ENCODE results near the gene ARHGEF7. TPM values are rescaled to one million over a fixed set of nuclear protein-coding genes. Genes with fewer than 3 reads are reported as not detected.

ARHGEF7 gene
- total RNA-seq, 4 donors from 2014 or later, result 69.9 to 163 (median 102) TPM

- no peak for TF ChIP-seq CTCF (IDR thresholded peaks at IDR 0.05)
- DNase-seq (ENCODE audit: low spot score), result no peak
Measured at GRCh38 chr13:111175935-111176334, 60.8 kb downstream of the ARHGEF7 start.

GRCh38 chr13:111176421-111176820 is 61.3 kb downstream of the ARHGEF7 start:
- TF ChIP-seq CTCF (IDR thresholded peaks at IDR 0.05), result no peak
- ATAC-seq (ENCODE audit: low FRiP score), result no peak
- no peak for DNase-seq (ENCODE audit: low spot score)

More at GRCh38 chr13:111175935-111176334, 60.8 kb downstream of the ARHGEF7 start:
- no peak for ATAC-seq (ENCODE audit: low FRiP score)

- no peak for TF ChIP-seq CTCF (IDR thresholded peaks at IDR 0.05)
- ATAC-seq (ENCODE audit: low FRiP score) (no peak), DNase-seq (ENCODE audit: low spot score) (no peak)
Measured at GRCh38 chr13:111177081-111177711, 62.1 kb downstream of the ARHGEF7 start.

DNA sequence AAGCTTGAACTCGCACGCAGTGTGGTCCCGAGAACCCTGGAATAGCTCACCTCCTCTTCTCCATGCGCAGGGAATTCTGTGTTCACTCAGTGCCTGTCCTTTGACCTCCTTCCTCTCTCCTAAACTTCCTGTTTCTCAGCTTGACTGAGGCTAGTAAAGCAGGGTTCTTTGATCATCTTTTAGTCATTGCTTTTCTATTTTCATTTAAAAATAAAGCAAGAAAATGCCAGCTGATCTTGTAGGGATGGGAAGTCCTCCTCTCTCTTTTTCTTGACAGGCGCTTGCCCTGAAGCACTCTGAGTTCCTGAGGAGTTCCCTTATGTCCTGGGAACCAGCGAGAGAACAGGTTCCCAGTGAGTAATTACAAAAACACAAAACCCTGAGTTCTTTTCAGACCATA is 62.8 kb downstream of the ARHGEF7 start:
- ATAC-seq (ENCODE audit: low FRiP score), result no peak
- TF ChIP-seq CTCF (IDR thresholded peaks at IDR 0.05), result no peak
- DNase-seq (ENCODE audit: low spot score), result no peak

GRCh38 chr13:111178402-111178801 is 63.3 kb downstream of the ARHGEF7 start:
- no peak for DNase-seq (ENCODE audit: low spot score)
- TF ChIP-seq CTCF (IDR thresholded peaks at IDR 0.05), result no peak
- no peak for ATAC-seq (ENCODE audit: low FRiP score)

DNA sequence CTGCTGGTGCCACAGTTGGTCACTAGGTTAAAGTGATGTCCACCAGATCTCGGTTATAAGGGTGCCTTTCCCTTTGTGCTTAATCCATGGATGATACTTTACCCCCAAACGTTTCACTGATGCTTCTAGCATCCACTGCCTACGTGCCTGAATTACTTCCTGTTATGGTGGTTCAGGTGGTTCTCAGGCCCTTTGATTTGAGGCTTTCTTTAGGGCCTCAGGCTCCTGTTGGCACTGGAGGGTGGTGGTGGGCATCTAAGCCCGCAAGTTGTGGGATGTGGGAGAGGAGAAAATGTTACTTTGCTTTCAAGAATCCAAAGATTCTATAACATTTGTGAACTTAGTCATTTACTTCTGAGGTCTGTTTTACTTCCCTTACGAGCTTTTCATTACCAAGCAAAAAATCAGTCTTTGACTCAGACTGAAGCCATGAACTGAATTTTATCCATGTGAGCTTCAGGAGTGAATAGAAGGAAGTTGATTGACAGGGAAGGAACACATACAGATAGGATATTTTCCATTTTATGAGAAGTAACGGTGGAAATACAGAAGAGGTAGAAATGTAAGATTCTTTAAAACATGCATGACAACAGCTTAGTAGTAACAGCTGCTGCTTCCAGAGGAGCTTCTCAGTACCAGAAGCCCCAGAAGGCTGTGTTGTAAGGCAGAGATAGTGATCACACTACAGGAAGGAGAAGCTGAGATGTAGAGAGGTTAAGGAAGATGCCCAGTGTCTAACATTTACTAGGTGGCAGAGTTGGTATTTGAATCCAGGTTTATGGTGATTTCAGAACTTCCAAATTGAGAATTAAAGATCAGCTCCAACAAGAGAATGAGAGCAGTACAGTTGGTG is 65.0 kb downstream of the ARHGEF7 start:
- no peak for TF ChIP-seq CTCF (IDR thresholded peaks at IDR 0.05)
- DNase-seq (ENCODE audit: low spot score), result no peak
- ATAC-seq (ENCODE audit: low FRiP score), result no peak
